GM23248 (cell line): ENCODE results near the gene ZNF541. TPM values are rescaled to one million over a fixed set of nuclear protein-coding genes. Genes with fewer than 3 reads are reported as not detected.
"Not testable (repeated sequence)": the region's sequence is repeated elsewhere in the genome, so short reads cannot be mapped to it uniquely, and the experiment has no call there.

ENCODE experiments used
- DNase-seq: peaks from one replicate; pipeline ENCODE4 v3.0.0-alpha.2; 2015
- H2AFZ ChIP-seq: fragments of 200-600 bp; sonication (generic); 2 replicates; pipeline ENCODE4 v1.6.1; 2016; ENCODE audit warnings: antibody characterized with exemption
- H3F3A ChIP-seq: fragments of 200-600 bp; sonication (generic); 2 replicates; pipeline ENCODE4 v1.6.1; 2016; ENCODE audit warnings: mild to moderate bottlenecking, antibody characterized with exemption, mixed run types; ENCODE audit not compliant: insufficient read depth
- H3K27ac ChIP-seq: fragments of 200-600 bp; sonication (generic); 2 replicates; pipeline ENCODE4 v1.5.1; 2016; ENCODE audit warnings: mild to moderate bottlenecking
- H3K27me3 ChIP-seq: fragments of 200-600 bp; sonication (generic); replicated peaks from 2 replicates; pipeline ENCODE4 v1.6.1; 2016; ENCODE audit warnings: mild to moderate bottlenecking; ENCODE audit not compliant: insufficient read depth
- H3K36me3 ChIP-seq: fragments of 200-600 bp; sonication (generic); 2 replicates; pipeline ENCODE4 v1.6.1; 2016; ENCODE audit warnings: low read depth, mild to moderate bottlenecking
- H3K4me1 ChIP-seq: fragments of 200-600 bp; sonication (generic); 2 replicates; pipeline ENCODE4 v1.6.1; 2016; ENCODE audit warnings: mild to moderate bottlenecking; ENCODE audit not compliant: insufficient read depth
- H3K4me2 ChIP-seq: fragments of 200-600 bp; sonication (generic); one replicate; pipeline ENCODE4 v1.6.1; 2016; ENCODE audit warnings: mild to moderate bottlenecking; ENCODE audit not compliant: unreplicated experiment
- H3K4me3 ChIP-seq: fragments of 200-600 bp; sonication (generic); 2 replicates; pipeline ENCODE4 v1.5.1; 2016; ENCODE audit warnings: mild to moderate bottlenecking
- H3K79me2 ChIP-seq: fragments of 200-600 bp; sonication (generic); 2 replicates; pipeline ENCODE4 v1.6.1; 2016; ENCODE audit warnings: mild to moderate bottlenecking; ENCODE audit not compliant: insufficient read depth
- H3K9ac ChIP-seq: fragments of 200-600 bp; sonication (generic); 2 replicates; pipeline ENCODE4 v1.6.1; 2016; ENCODE audit warnings: mild to moderate bottlenecking
- H3K9me2 ChIP-seq: fragments of 200-600 bp; sonication (generic); 2 replicates; pipeline ENCODE4 v1.6.1; 2016; ENCODE audit warnings: mixed run types, mild to moderate bottlenecking, moderate library complexity; ENCODE audit not compliant: insufficient read depth
- H3K9me3 ChIP-seq: fragments of 200-600 bp; sonication (generic); one replicate; pipeline ENCODE4 v1.6.1; 2017; ENCODE audit warnings: low read depth
- H4K20me1 ChIP-seq: fragments of 200-600 bp; sonication (generic); 2 replicates; pipeline ENCODE4 v1.6.0; 2016; ENCODE audit not compliant: insufficient read depth
- EZH2 ChIP-seq: fragments of 200-600 bp; sonication (generic); IDR thresholded peaks from 2 replicates; pipeline ENCODE4 v1.6.1; 2018; ENCODE audit warnings: antibody characterized with exemption, mild to moderate bottlenecking; ENCODE audit not compliant: insufficient read depth, poor library complexity, severe bottlenecking
- EZH2phosphoT487 ChIP-seq: fragments of 200-600 bp; sonication (generic); IDR thresholded peaks from 2 replicates; pipeline ENCODE4 v1.6.1; 2018; ENCODE audit warnings: antibody characterized with exemption, moderate library complexity, mild to moderate bottlenecking, low read depth; ENCODE audit not compliant: insufficient read depth
- WGBS, 2 experiments: methylation state at CpG; one replicate each; pipeline ENCODE4 v1.1.6; 2015 to 2017; ENCODE audit warnings: low lambda C conversion rate in 2 of 2, low coverage in 1 of 2; ENCODE audit errors: missing lambda C conversion rate in 2 of 2; 5-methylcytosine and 5-hydroxymethylcytosine counted together
- in situ Hi-C: fragments of 300-500 bp; cut with MboI; formaldehyde crosslinking; loops from 2 replicates; pipeline ENCODE4 v1.15.0; 2020
- polyA plus RNA-seq: library from polyadenylated mRNA; unstranded; fragments of >200 nt; fragmentation: Nextera tagmentation; extraction: Ambion mirVana; gene quantifications from 2 replicates; pipeline ENCODE4 v1.2.1, GENCODE V29; 2016
- total RNA-seq: library from RNA; depleted of rRNA; stranded (reverse); fragments of >200 nt; shearing (Covaris generic); gene quantifications from 2 replicates; pipeline ENCODE4 v1.2.3, GENCODE V29; 2014

Gene ZNF541
- total and polyA plus RNA-seq, 2 experiments from 2014 or later = 0.15 TPM; not detected in 1

DNA sequence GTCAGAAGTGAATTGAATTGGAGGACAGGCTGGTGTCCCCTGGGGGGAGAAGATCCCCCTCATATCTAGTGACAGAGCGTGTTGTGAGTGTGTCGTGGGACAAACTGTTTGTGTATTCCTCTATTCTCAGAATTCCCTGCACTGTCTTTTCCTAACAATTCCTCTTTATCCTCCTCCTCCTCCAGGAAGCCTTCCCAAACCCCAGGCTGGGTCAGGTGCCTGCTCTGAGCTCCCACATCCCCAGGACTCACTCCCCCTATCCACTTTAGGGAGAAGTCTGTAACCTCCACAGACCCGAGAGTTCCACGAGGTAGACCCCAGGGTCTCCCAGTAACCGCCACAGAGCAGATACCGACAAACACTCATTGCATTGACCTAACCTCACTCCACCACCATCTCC is 20.9 kb upstream of the ZNF541 start:
- in situ Hi-C loops = no loop called here
- H3K36me3 ChIP-seq = no peaks in the 10 kb centered on the region
- H3K4me3 ChIP-seq = no peak overlapping the region
- no peaks in the 10 kb centered on the region for H3K27me3 ChIP-seq
- H2AFZ ChIP-seq = no peak overlapping the region
- H3F3A ChIP-seq = peaks cover 21% of the 10 kb centered on the region
- 94 to 95% methylated on average over 6 of the region's 6 CpGs for WGBS, 2 experiments
- no peaks in the 10 kb centered on the region for H3K9me3 ChIP-seq
- TF ChIP-seq EZH2 = no peak
- H3K9ac ChIP-seq = no peak overlapping the region
- H4K20me1 ChIP-seq = no peaks in the 10 kb centered on the region
- no peak overlapping the region for H3K27ac ChIP-seq
- no peaks in the 10 kb centered on the region for H3K79me2 ChIP-seq
- DNase-seq = no peak
- H3K4me2 ChIP-seq = no peak overlapping the region
- 0 out of 2 replicates have a peak, but pooled peaks cover 7% of the 10 kb centered on the region for H3K4me1 ChIP-seq
- H3K9me2 ChIP-seq = no peaks in the 10 kb centered on the region

DNA sequence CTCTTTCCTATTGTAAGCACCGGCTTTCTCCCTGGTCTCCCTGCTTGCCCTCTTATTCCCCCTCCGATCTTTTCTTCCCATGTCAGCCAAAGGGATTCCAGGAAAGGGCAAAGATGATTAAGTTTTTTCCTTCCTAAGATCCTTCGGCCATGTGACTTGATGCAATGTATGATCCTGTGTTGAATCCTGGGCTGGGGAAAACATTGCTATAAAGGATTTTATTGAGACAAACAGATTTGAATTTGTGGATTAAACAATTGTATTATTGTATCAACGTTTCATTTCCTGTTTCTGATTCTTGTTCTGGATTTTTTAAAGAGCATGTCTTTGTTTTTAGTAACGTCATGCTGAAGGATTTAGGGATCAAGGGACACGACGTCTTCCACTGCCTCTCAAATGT is 16.9 kb upstream of the ZNF541 start:
- Histone ChIP-seq H4K20me1 (no peaks in the 10 kb centered on the region), H3K9ac (no peak overlapping the region), H3K9me2 (no peaks in the 10 kb centered on the region), H3K4me1 (no peaks in the 10 kb centered on the region), H3K27me3 (no peaks in the 10 kb centered on the region), H3F3A (no peaks in the 10 kb centered on the region), H3K36me3 (no peaks in the 10 kb centered on the region), H2AFZ (no peak overlapping the region), H3K79me2 (no peaks in the 10 kb centered on the region), H3K9me3 (no peaks in the 10 kb centered on the region), H3K4me3 (no peak overlapping the region), H3K4me2 (no peak overlapping the region), H3K27ac (no peak overlapping the region)
- TF ChIP-seq EZH2phosphoT487 = no peak
- WGBS, 2 experiments = 40% methylated on average over 7 of the region's 7 CpGs
- no peak for DNase-seq
- in situ Hi-C loops = no loop called here

- Histone ChIP-seq H3K79me2 (no peaks in the 10 kb centered on the region), H3K27me3 (no peaks in the 10 kb centered on the region), H3K4me3 (no peak overlapping the region), H4K20me1 (no peaks in the 10 kb centered on the region), H3K27ac (no peak overlapping the region), H3K9me3 (no peaks in the 10 kb centered on the region), H3K4me2 (no peak overlapping the region), H3K36me3 (no peaks in the 10 kb centered on the region), H3K9me2 (no peaks in the 10 kb centered on the region), H2AFZ (no peak overlapping the region), H3K9ac (no peak overlapping the region), H3F3A (no peaks in the 10 kb centered on the region), H3K4me1 (0 out of 2 replicates have a peak, but pooled peaks cover 5% of the 10 kb centered on the region)
- 77 to 85% methylated on average over 4 of the region's 4 CpGs for WGBS, 2 experiments
- in situ Hi-C loops = no loop called here
- TF ChIP-seq EZH2 (no peak), EZH2phosphoT487 (no peak)
- peak; percentile 25 for DNase-seq
These were observed 14.3 kb upstream of the ZNF541 start for GRCh38 chr19:47587295-47587694.

- H3F3A ChIP-seq, H3K27me3 ChIP-seq, in situ Hi-C loops, DNase-seq, H3K4me2 ChIP-seq, H3K79me2 ChIP-seq, H2AFZ ChIP-seq, H3K9me2 ChIP-seq, H3K4me3 ChIP-seq, H3K4me1 ChIP-seq, H3K36me3 ChIP-seq, H3K9ac ChIP-seq, H3K9me3 ChIP-seq, H3K27ac ChIP-seq, H4K20me1 ChIP-seq: not testable (repeated sequence)
- 79 to 86% methylated on average over 1 of the region's 1 CpG for WGBS, 2 experiments
These were observed 10.2 kb upstream of the ZNF541 start for GRCh38 chr19:47583161-47583560.

DNA sequence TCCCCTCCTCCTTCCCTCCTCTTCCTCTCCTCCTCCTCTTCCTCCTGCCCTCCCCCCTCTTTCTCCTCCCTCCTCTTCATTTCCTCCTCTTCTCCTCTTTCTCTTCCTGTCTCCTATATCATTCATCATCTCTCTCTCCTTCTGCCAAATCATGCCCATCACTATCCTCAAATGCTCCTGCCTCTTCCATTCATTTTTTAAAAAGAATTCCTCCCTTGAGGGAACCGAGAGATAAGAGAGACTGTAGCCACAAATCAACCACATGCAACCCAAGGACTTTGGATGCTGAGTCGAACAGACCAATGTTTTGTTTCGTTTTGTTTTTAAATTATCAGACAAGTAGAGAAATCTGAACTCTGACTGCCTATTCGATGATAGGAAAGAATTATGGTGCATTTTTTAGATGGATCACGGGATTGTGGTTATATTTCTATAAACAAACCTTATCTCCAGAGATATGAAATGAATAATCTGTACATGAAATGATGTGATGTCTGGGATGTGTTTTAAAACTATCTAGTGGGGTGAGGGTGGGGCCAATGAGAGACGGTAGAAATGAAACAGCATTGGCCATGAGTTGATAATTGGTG is 9.5 kb upstream of the ZNF541 start:
- H4K20me1 ChIP-seq = no peaks in the 10 kb centered on the region
- peak overlapping the region; percentile 45; the same call in 1 of the 2 replicates for H2AFZ ChIP-seq
- 45 to 48% methylated on average over 6 of the region's 6 CpGs for WGBS, 2 experiments
- no peaks in the 10 kb centered on the region for H3K9me3 ChIP-seq
- no peaks in the 10 kb centered on the region for H3K27me3 ChIP-seq
- H3K4me2 ChIP-seq = no peak overlapping the region
- no peak for DNase-seq
- H3F3A ChIP-seq = no peaks in the 10 kb centered on the region
- H3K4me1 ChIP-seq = 0 out of 2 replicates have a peak, but pooled peaks cover 5% of the 10 kb centered on the region
- H3K4me3 ChIP-seq = no peak overlapping the region
- H3K9me2 ChIP-seq = no peaks in the 10 kb centered on the region
- in situ Hi-C loops = no loop called here
- H3K27ac ChIP-seq = no peak overlapping the region
- H3K9ac ChIP-seq = no peak overlapping the region
- H3K79me2 ChIP-seq = no peaks in the 10 kb centered on the region
- TF ChIP-seq EZH2 = no peak
- TF ChIP-seq EZH2phosphoT487 = no peak
- no peaks in the 10 kb centered on the region for H3K36me3 ChIP-seq
